ENCODE data around the gene HSPB9. TPM values are rescaled to one million over a fixed set of nuclear protein-coding genes. Genes with fewer than 3 reads are reported as not detected.

Gene HSPB9
- total and polyA plus RNA-seq, 10 of the 15 experiments (the other 5 are each of a cell fraction or from before 2014, with no cell fraction given) = 0.04 to 0.40 (median 0.11) TPM; not detected in 7

DNA sequence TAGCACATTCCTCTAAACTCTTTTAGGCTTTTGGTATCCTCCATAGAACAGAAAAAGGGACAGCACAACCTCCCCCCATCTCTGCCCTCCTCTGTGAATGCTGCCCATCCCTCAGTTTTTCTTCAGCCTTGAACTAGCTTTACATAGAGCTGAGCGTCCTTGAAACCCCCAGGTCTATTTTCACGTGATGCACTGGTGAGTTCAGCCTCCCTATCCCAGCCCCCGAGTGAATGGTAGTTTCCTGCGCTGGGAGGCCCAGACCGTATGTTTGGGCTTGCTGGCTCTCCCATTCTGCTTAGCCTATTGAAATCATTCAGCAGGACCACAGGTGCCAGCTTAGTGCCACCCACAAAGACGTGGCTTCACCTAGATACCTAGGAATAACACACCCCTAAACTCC lies 46.8 kb upstream of the HSPB9 start:
- no peak for FAIRE-seq
- Histone ChIP-seq H3K4me3 (no peak overlapping the region), H3K9ac (ENCODE audit: control insufficient read depth, insufficient read depth, low read length) (no peak overlapping the region), H3K9me3 (replicated peaks; ENCODE audit: control insufficient read depth, insufficient read depth, low read length) (no peaks in the 10 kb centered on the region), H3K27me3 (replicated peaks in 1 of 2; ENCODE audit: control insufficient read depth in 2 of 2, insufficient read depth in 2 of 2, low read length in 1 of 2) (peaks cover 7 to 9% of the 10 kb centered on the region in 2 experiments), H4K20me1 (ENCODE audit: control insufficient read depth, insufficient read depth) (no peaks in the 10 kb centered on the region), H3K4me2 (ENCODE audit: control insufficient read depth, insufficient read depth) (no peak overlapping the region), H3K4me1 (ENCODE audit: control insufficient read depth, insufficient read depth, low read length) (no peaks in the 10 kb centered on the region), H3K27ac (ENCODE audit: control insufficient read depth, insufficient read depth) (no peak overlapping the region), H3K79me2 (ENCODE audit: control insufficient read depth, insufficient read depth, low read length) (no peaks in the 10 kb centered on the region), H3K36me3 (ENCODE audit: control insufficient read depth in 2 of 2, insufficient read depth in 2 of 2, low read length in 1 of 2) (no peaks in the 10 kb centered on the region), H2AFZ (ENCODE audit: control insufficient read depth, low read depth, low read length) (no peak overlapping the region)
- ChIA-PET POLR2A (no interaction called here), RAD21 (ENCODE audit: unreplicated experiment) (no interaction called here), SMC1A (ENCODE audit: uncharacterized antibody, unreplicated experiment) (no interaction called here), CTCF (interaction anchor here (1.9 to 2.4 kb wide), 2 partner anchors 8 to 10 kb away, joined by 6 to 10 read pairs; no protein-coding TSS in a partner anchor)
- in situ Hi-C loops (cut with MboI) (no loop called here), intact Hi-C loops (cut with micrococcal nuclease; ENCODE audit: unreplicated experiment) (no loop called here)
- BruUV-seq (replicated peaks) = no TSS peak
- ATAC-seq = no peak
- no peak for DNase-seq (ENCODE audit: low read depth, low spot score)
- 39% methylated on average over 6 of the region's 6 CpGs for WGBS (ENCODE audit: insufficient coverage, insufficient replicate concordance, low lambda C conversion rate, missing lambda C conversion rate)
- TF ChIP-seq TBL1XR1 (IDR thresholded peaks at IDR 0.05; ENCODE audit: low read depth, low read length) = no peak
- no peak for TF ChIP-seq NRF1 (conservative IDR thresholded peaks at IDR 0.05; ENCODE audit: low read depth, low read length)
- TF ChIP-seq, protein P1, sequence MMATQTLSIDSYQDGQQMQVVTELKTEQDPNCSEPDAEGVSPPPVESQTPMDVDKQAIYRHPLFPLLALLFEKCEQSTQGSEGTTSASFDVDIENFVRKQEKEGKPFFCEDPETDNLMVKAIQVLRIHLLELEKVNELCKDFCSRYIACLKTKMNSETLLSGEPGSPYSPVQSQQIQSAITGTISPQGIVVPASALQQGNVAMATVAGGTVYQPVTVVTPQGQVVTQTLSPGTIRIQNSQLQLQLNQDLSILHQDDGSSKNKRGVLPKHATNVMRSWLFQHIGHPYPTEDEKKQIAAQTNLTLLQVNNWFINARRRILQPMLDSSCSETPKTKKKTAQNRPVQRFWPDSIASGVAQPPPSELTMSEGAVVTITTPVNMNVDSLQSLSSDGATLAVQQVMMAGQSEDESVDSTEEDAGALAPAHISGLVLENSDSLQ (IDR thresholded peaks at IDR 0.05) = no peak
- TF ChIP-seq BMI1 (IDR thresholded peaks at IDR 0.05; ENCODE audit: borderline replicate concordance) = no peak
- no peak for TF ChIP-seq POLR2AphosphoS5 (IDR thresholded peaks at IDR 0.05; ENCODE audit: low read length)
- no peak for TF ChIP-seq EZH2 (IDR thresholded peaks at IDR 0.05; ENCODE audit: borderline replicate concordance, control insufficient read depth, low read depth, low read length)
- TF ChIP-seq SREBF2 (IDR thresholded peaks at IDR 0.05; ENCODE audit: low read length) = no peak
- TF ChIP-seq TCF3 (IDR thresholded peaks at IDR 0.05; ENCODE audit: borderline replicate concordance, insufficient read depth, low read depth, low read length) = no peak
- no peak for TF ChIP-seq TCF12 (IDR thresholded peaks at IDR 0.05; ENCODE audit: low read depth, low read length)
- TF ChIP-seq, protein P2, sequence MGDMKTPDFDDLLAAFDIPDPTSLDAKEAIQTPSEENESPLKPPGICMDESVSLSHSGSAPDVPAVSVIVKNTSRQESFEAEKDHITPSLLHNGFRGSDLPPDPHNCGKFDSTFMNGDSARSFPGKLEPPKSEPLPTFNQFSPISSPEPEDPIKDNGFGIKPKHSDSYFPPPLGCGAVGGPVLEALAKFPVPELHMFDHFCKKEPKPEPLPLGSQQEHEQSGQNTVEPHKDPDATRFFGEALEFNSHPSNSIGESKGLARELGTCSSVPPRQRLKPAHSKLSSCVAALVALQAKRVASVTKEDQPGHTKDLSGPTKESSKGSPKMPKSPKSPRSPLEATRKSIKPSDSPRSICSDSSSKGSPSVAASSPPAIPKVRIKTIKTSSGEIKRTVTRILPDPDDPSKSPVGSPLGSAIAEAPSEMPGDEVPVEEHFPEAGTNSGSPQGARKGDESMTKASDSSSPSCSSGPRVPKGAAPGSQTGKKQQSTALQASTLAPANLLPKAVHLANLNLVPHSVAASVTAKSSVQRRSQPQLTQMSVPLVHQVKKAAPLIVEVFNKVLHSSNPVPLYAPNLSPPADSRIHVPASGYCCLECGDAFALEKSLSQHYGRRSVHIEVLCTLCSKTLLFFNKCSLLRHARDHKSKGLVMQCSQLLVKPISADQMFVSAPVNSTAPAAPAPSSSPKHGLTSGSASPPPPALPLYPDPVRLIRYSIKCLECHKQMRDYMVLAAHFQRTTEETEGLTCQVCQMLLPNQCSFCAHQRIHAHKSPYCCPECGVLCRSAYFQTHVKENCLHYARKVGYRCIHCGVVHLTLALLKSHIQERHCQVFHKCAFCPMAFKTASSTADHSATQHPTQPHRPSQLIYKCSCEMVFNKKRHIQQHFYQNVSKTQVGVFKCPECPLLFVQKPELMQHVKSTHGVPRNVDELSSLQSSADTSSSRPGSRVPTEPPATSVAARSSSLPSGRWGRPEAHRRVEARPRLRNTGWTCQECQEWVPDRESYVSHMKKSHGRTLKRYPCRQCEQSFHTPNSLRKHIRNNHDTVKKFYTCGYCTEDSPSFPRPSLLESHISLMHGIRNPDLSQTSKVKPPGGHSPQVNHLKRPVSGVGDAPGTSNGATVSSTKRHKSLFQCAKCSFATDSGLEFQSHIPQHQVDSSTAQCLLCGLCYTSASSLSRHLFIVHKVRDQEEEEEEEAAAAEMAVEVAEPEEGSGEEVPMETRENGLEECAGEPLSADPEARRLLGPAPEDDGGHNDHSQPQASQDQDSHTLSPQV (IDR thresholded peaks at IDR 0.05) = no peak
- no peak for TF ChIP-seq ZZZ3 (IDR thresholded peaks at IDR 0.05; ENCODE audit: control insufficient read depth, insufficient read length, low read depth)
- no peak for TF ChIP-seq ATF7 (IDR thresholded peaks at IDR 0.05; ENCODE audit: low read depth)
- no peak for TF ChIP-seq SUZ12 (IDR thresholded peaks at IDR 0.05; ENCODE audit: unreplicated experiment)
- TF ChIP-seq RAD21 (IDR thresholded peaks at IDR 0.05; ENCODE audit: insufficient read depth, low read depth, low read length) = no peak
- TF ChIP-seq, protein P3, sequence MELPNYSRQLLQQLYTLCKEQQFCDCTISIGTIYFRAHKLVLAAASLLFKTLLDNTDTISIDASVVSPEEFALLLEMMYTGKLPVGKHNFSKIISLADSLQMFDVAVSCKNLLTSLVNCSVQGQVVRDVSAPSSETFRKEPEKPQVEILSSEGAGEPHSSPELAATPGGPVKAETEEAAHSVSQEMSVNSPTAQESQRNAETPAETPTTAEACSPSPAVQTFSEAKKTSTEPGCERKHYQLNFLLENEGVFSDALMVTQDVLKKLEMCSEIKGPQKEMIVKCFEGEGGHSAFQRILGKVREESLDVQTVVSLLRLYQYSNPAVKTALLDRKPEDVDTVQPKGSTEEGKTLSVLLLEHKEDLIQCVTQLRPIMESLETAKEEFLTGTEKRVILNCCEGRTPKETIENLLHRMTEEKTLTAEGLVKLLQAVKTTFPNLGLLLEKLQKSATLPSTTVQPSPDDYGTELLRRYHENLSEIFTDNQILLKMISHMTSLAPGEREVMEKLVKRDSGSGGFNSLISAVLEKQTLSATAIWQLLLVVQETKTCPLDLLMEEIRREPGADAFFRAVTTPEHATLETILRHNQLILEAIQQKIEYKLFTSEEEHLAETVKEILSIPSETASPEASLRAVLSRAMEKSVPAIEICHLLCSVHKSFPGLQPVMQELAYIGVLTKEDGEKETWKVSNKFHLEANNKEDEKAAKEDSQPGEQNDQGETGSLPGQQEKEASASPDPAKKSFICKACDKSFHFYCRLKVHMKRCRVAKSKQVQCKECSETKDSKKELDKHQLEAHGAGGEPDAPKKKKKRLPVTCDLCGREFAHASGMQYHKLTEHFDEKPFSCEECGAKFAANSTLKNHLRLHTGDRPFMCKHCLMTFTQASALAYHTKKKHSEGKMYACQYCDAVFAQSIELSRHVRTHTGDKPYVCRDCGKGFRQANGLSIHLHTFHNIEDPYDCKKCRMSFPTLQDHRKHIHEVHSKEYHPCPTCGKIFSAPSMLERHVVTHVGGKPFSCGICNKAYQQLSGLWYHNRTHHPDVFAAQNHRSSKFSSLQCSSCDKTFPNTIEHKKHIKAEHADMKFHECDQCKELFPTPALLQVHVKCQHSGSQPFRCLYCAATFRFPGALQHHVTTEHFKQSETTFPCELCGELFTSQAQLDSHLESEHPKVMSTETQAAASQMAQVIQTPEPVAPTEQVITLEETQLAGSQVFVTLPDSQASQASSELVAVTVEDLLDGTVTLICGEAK (IDR thresholded peaks at IDR 0.05; ENCODE audit: borderline replicate concordance) = no peak
- TF ChIP-seq RELA (IDR thresholded peaks at IDR 0.05; ENCODE audit: borderline replicate concordance, partially characterized antibody) = no peak
- TF ChIP-seq NFXL1 (IDR thresholded peaks at IDR 0.05; ENCODE audit: borderline replicate concordance) = no peak
